ENCODE data around the gene NMT1. TPM values are rescaled to one million over a fixed set of nuclear protein-coding genes. Genes with fewer than 3 reads are reported as not detected.
A peak's percentile ranks its signal among the peaks of the same experiment; 100 is the strongest.

NMT1 gene
- total and polyA plus RNA-seq, 2 of the 13 experiments (the other 11 are each of a cell fraction or from before 2014, with no cell fraction given): 75.7 to 142 TPM

GRCh38 chr17:45060797-45061605 lies at the start of gene NMT1 (continued):
- TF ChIP-seq, protein P1, sequence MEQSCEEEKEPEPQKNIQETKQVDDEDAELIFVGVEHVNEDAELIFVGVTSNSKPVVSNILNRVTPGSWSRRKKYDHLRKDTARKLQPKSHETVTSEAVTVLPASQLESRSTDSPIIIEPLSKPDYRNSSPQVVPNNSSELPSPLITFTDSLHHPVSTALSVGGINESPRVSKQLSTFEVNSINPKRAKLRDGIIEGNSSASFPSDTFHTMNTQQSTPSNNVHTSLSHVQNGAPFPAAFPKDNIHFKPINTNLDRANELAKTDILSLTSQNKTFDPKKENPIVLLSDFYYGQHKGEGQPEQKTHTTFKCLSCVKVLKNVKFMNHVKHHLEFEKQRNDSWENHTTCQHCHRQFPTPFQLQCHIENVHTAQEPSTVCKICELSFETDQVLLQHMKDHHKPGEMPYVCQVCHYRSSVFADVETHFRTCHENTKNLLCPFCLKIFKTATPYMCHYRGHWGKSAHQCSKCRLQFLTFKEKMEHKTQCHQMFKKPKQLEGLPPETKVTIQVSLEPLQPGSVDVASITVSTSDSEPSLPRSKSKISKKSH (CRISPR knock-in tag; IDR thresholded peaks at IDR 0.05; ENCODE audit: borderline replicate concordance): peak; percentile 73; the same call in 1 of the 2 replicates
- TF ChIP-seq ZNF260 (CRISPR knock-in tag; IDR thresholded peaks at IDR 0.05; ENCODE audit: borderline replicate concordance, low read depth) (no peak), RBM22 (optimal IDR thresholded peaks at IDR 0.05; ENCODE audit: low read length) (no peak), SMARCC2 (IDR thresholded peaks at IDR 0.05) (no peak), MLLT10 (CRISPR knock-in tag; IDR thresholded peaks at IDR 0.05) (0 out of 2 replicates have a peak, but pooled peaks have one; percentile 77), ONECUT2 (CRISPR knock-in tag; IDR thresholded peaks at IDR 0.05) (peak; percentile 65), ZNF558 (CRISPR knock-in tag; IDR thresholded peaks at IDR 0.05; ENCODE audit: borderline replicate concordance) (0 out of 2 replicates have a peak, but pooled peaks have one; percentile 93), ZNF670 (CRISPR knock-in tag; IDR thresholded peaks at IDR 0.05; ENCODE audit: borderline replicate concordance) (peak; percentile 95), TCF12 (IDR thresholded peaks at IDR 0.05) (no peak), TCF12 (CRISPR knock-in tag; IDR thresholded peaks at IDR 0.05) (peak; percentile 4; the same call in 1 of the 2 replicates), ZNF629 (CRISPR knock-in tag; conservative IDR thresholded peaks at IDR 0.05) (peak; percentile 41; the same call in 1 of the 2 replicates), TP53 (CRISPR knock-in tag; conservative IDR thresholded peaks at IDR 0.05) (peak; percentile 89), JUND (CRISPR knock-in tag; IDR thresholded peaks at IDR 0.05) (no peak), CBFB (CRISPR knock-in tag; IDR thresholded peaks at IDR 0.05) (peak; percentile 76), EP300 (IDR thresholded peaks at IDR 0.05; ENCODE audit: low read depth in 2 of 2, low read length in 2 of 2) (peak in 1 of 2 experiments; percentile 40; a peak in 2 of 4 replicates), EP300 (CRISPR knock-in tag; IDR thresholded peaks at IDR 0.05; ENCODE audit: borderline replicate concordance) (peak; percentile 42), ZBTB1 (CRISPR knock-in tag; IDR thresholded peaks at IDR 0.05; ENCODE audit: borderline replicate concordance) (no peak), MIER3 (CRISPR knock-in tag; IDR thresholded peaks at IDR 0.05; ENCODE audit: borderline replicate concordance) (peak; percentile 81), CSRNP1 (CRISPR knock-in tag; IDR thresholded peaks at IDR 0.05) (no peak), ZNF382 (CRISPR knock-in tag; IDR thresholded peaks at IDR 0.05; ENCODE audit: borderline replicate concordance) (no peak), NBN (conservative IDR thresholded peaks at IDR 0.05) (no peak), KLF11 (CRISPR knock-in tag; IDR thresholded peaks at IDR 0.05) (peak; percentile 88; the same call in 1 of the 2 replicates), ZNF343 (CRISPR knock-in tag; IDR thresholded peaks at IDR 0.05) (peak; percentile 67; the same call in 1 of the 2 replicates), ZSCAN12 (CRISPR knock-in tag; IDR thresholded peaks at IDR 0.05) (peak; percentile 85; the same call in 1 of the 2 replicates), ZBTB38 (CRISPR knock-in tag; IDR thresholded peaks at IDR 0.05) (peak; percentile 70), DNMT1 (CRISPR knock-in tag; IDR thresholded peaks at IDR 0.05) (peak; percentile 78; the same call in 1 of the 2 replicates), TBL1XR1 (IDR thresholded peaks at IDR 0.05; ENCODE audit: borderline replicate concordance, low read length, partially characterized antibody) (peak; percentile 90)
- TF ChIP-seq, protein P2, sequence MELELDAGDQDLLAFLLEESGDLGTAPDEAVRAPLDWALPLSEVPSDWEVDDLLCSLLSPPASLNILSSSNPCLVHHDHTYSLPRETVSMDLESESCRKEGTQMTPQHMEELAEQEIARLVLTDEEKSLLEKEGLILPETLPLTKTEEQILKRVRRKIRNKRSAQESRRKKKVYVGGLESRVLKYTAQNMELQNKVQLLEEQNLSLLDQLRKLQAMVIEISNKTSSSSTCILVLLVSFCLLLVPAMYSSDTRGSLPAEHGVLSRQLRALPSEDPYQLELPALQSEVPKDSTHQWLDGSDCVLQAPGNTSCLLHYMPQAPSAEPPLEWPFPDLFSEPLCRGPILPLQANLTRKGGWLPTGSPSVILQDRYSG (CRISPR knock-in tag; IDR thresholded peaks at IDR 0.05): peak; percentile 83

Data from HepG2 (cell line).